Naive thymus-derived CD4-positive, alpha-beta T cell (primary cell): ENCODE measurements around the gene SMARCD1. TPM values are rescaled to one million over a fixed set of nuclear protein-coding genes. Genes with fewer than 3 reads are reported as not detected.
A peak's percentile ranks its signal among the peaks of the same experiment; 100 is the strongest.
"Not testable (repeated sequence)": the region's sequence is repeated elsewhere in the genome, so short reads cannot be mapped to it uniquely, and the experiment has no call there.

Source experiments
- ATAC-seq: fragments of 150-1000 bp; cut with Tn5 transposase; 2 replicates; pipeline ENCODE4 v1.10.0; 2021; ENCODE audit warnings: mild to moderate bottlenecking, moderate library complexity
- CTCF ChIA-PET: fragments of 350-600 bp; sonication (Branson Sonifier 250); formaldehyde crosslinking; loops from one replicate; lab custom pipeline; 2021; ENCODE audit warnings: antibody characterized with exemption; lab: Charles Lee
- POLR2A ChIA-PET: fragments of 350-600 bp; sonication (Branson Sonifier 250); formaldehyde crosslinking; loops from one replicate; lab custom pipeline; 2021; ENCODE audit warnings: antibody characterized with exemption, inconsistent platforms; lab: Charles Lee
- DNase-seq, 9 donors: peaks; one replicate each; pipeline versions ENCODE4 v3.0.0 to v3.0.0-alpha.2; 2020 to 2022; ENCODE audit warnings: mixed read lengths in 1 of 9
- H3K27ac ChIP-seq: one replicate; pipeline ENCODE4 v1.7.0; 2013; ENCODE audit warnings: mild to moderate bottlenecking, low read depth, low read length, moderate library complexity
- H3K27me3 ChIP-seq, 2 donors: one replicate each; pipeline ENCODE4 v1.7.0; 2013; ENCODE audit warnings: low read length in 2 of 2, mild to moderate bottlenecking in 2 of 2, moderate library complexity in 2 of 2; ENCODE audit not compliant: control insufficient read depth in 2 of 2, insufficient read depth in 2 of 2
- H3K36me3 ChIP-seq, 3 experiments: 1 replicate in 2 of 3; 2 replicates in 1 of 3; pipeline ENCODE4 v1.7.0; 2013; ENCODE audit warnings: low read length in 3 of 3, mild to moderate bottlenecking in 3 of 3, moderate library complexity in 1 of 3; ENCODE audit not compliant: insufficient read depth in 3 of 3, control insufficient read depth in 2 of 3
- H3K4me1 ChIP-seq, 2 donors: one replicate each; pipeline ENCODE4 v1.7.0; 2013; ENCODE audit warnings: low read length in 2 of 2, mild to moderate bottlenecking in 2 of 2, moderate library complexity in 1 of 2; ENCODE audit not compliant: control insufficient read depth in 2 of 2, insufficient read depth in 2 of 2
- H3K4me3 ChIP-seq: 2 replicates; pipeline ENCODE4 v1.7.0; 2013; ENCODE audit warnings: mild to moderate bottlenecking, low read length
- H3K9me3 ChIP-seq, 3 experiments: 1 replicate in 2 of 3; 2 replicates in 1 of 3; pipeline ENCODE4 v1.7.0; 2013; ENCODE audit warnings: low read length in 3 of 3; ENCODE audit not compliant: control insufficient read depth in 2 of 3
- H3K27ac Mint-ChIP-seq, 9 donors: one replicate each; pipeline ENCODE4 v1.8.0; 2020 to 2022; ENCODE audit warnings: mixed read lengths in 9 of 9, mild to moderate bottlenecking in 8 of 9, moderate library complexity in 5 of 9, inconsistent platforms in 2 of 9
- H3K27me3 Mint-ChIP-seq, 5 donors: one replicate each; pipeline ENCODE4 v1.8.0; 2021 to 2022; ENCODE audit warnings: mixed read lengths in 5 of 5, mild to moderate bottlenecking in 1 of 5
- H3K36me3 Mint-ChIP-seq, 5 donors: one replicate each; pipeline ENCODE4 v1.8.0; 2020 to 2022; ENCODE audit warnings: mixed read lengths in 5 of 5, mild to moderate bottlenecking in 3 of 5, inconsistent platforms in 1 of 5
- H3K4me1 Mint-ChIP-seq, 7 donors: one replicate each; pipeline ENCODE4 v1.8.0; 2020 to 2022; ENCODE audit warnings: mixed read lengths in 7 of 7, mild to moderate bottlenecking in 3 of 7, inconsistent platforms in 1 of 7
- H3K4me3 Mint-ChIP-seq, 10 donors: one replicate each; pipeline ENCODE4 v1.8.0; 2020 to 2022; ENCODE audit warnings: mild to moderate bottlenecking in 10 of 10, mixed read lengths in 10 of 10, moderate library complexity in 6 of 10, inconsistent platforms in 2 of 10
- H3K9me3 Mint-ChIP-seq, 11 donors: one replicate each; pipeline ENCODE4 v1.8.0; 2020 to 2022; ENCODE audit warnings: mixed read lengths in 11 of 11, mild to moderate bottlenecking in 4 of 11, inconsistent platforms in 1 of 11, moderate library complexity in 1 of 11
- intact Hi-C, 2 donors: fragments of 100-400 bp; cut with micrococcal nuclease; formaldehyde crosslinking; loops; one replicate each; pipeline ENCODE4 v1.15.1; 2023
- polyA plus RNA-seq, 2 donors: library from polyadenylated mRNA; unstranded; fragments of 300-500 nt; fragmentation: Illumina TruSeq; gene quantifications; one replicate each; pipeline ENCODE4 v1.2.3, GENCODE V29; 2021
- total RNA-seq, 6 experiments: library from RNA in 5 of 6; stranded (reverse) in 5 of 6; gene quantifications; 1 replicate in 5 of 6; 2 replicates in 1 of 6; pipeline ENCODE4 v1.2.3 and lab custom pipeline; 2021 to 2026

The SMARCD1 gene
- total and polyA plus RNA-seq, 7 experiments from 2014 or later = 9.5 to 88.5 (median 67.2) TPM

GRCh38 chr12:50079771-50080170, 5.4 kb upstream of the SMARCD1 start:
- Mint-ChIP-seq H3K4me1 (peaks cover 6 to 13% (median 8%) of the 10 kb centered on the region in 7 donors), H3K27me3 (no peaks in the 10 kb centered on the region), H3K9me3 (peaks cover 0 to 1% (median 0%) of the 10 kb centered on the region in 11 donors), H3K36me3 (no peaks in the 10 kb centered on the region), H3K27ac (peak overlapping the region in 1 of 9 donors; percentile 62), H3K4me3 (no peak overlapping the region)
- Histone ChIP-seq H3K4me1 (peaks cover 0 to 4% of the 10 kb centered on the region in 2 donors), H3K9me3 (no peaks in the 10 kb centered on the region), H3K36me3 (peaks cover 0 to 2% (median 0%) of the 10 kb centered on the region in 3 experiments), H3K27ac (no peak overlapping the region), H3K27me3 (no peaks in the 10 kb centered on the region), H3K4me3 (no peak overlapping the region)
- no peak for ATAC-seq
- ChIA-PET POLR2A (interaction anchor here (2.2 kb wide), 1 partner anchor 33 kb away, joined by 6 read pairs; the partner anchor contains the start of gene COX14), CTCF (no interaction called here)
- intact Hi-C loops = loop anchor here in 1 of 2 donors (10.0 kb wide), 2 partner anchors 455 to 1975 kb away; partner anchors contain the start of genes NR4A1 and PRPF40B
- no peak for DNase-seq

DNA sequence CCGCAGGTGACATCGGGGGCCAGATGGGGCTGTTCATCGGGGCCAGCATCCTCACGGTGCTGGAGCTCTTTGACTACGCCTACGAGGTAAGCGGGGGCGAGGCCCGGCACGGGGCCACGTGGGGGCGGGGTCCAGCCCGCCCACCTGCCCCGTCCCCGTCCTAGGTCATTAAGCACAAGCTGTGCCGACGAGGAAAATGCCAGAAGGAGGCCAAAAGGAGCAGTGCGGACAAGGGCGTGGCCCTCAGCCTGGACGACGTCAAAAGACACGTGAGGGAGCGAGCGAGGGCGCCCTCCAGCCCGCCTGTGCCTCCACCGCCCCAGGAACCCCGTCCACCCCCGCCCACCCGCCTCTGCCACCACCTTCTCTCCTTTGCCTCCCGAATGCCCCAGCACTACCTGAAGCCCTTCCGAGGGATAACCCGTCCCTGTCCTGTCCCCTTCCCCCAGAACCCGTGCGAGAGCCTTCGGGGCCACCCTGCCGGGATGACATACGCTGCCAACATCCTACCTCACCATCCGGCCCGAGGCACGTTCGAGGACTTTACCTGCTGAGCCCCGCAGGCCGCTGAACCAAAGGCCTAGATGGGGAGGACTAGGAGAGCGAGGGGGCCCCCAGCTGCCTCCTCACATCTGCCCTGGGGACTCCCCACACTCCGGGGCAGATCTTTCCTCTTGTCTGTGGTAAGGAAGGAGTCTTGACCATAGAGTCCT, 3.9 kb upstream of the SMARCD1 start:
- no peak overlapping the region for H3K27ac ChIP-seq
- peaks cover 0 to 1% (median 0%) of the 10 kb centered on the region in 11 donors for H3K9me3 Mint-ChIP-seq
- peak overlapping the region in 2 of 9 donors; percentile 59 to 80 for H3K27ac Mint-ChIP-seq
- POLR2A ChIA-PET = interaction anchor here (2.2 kb wide), 1 partner anchor 31 kb away, joined by 6 read pairs; the partner anchor contains the start of gene COX14
- CTCF ChIA-PET = no interaction called here
- intact Hi-C loops = loop anchor here in 1 of 2 donors (10.0 kb wide), 2 partner anchors 456 to 1974 kb away; partner anchors contain the start of genes NR4A1 and PRPF40B
- no peaks in the 10 kb centered on the region for H3K27me3 ChIP-seq
- H3K36me3 Mint-ChIP-seq = no peaks in the 10 kb centered on the region
- DNase-seq (no peak), ATAC-seq (no peak)
- peaks cover 0 to 5% of the 10 kb centered on the region in 2 donors for H3K4me1 ChIP-seq
- peaks cover 6 to 19% (median 17%) of the 10 kb centered on the region in 7 donors for H3K4me1 Mint-ChIP-seq
- peaks cover 0 to 8% (median 0%) of the 10 kb centered on the region in 3 experiments for H3K36me3 ChIP-seq
- H3K4me3 ChIP-seq = no peak overlapping the region
- no peaks in the 10 kb centered on the region for H3K27me3 Mint-ChIP-seq
- H3K4me3 Mint-ChIP-seq = peak overlapping the region in 1 of 10 donors; percentile 29
- H3K9me3 ChIP-seq = no peaks in the 10 kb centered on the region

DNA sequence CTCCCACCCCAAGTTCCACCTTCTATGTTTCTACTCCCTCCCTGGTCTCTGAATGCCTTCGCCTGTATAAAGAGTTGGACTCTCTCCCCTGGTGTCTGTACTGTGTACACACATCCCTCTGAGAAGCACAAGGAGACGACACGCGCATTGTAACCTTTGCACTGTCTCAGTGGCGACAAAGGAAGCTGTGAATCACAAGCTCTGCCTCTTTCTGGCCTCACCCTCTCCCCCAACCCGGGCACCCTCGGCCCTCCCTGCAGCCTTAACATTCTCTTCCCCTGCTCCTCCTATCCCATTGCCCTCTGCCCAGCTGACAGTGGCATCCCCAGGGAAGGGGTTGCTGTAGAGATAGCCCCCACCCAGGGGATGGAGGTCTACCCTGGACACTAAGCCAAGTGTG, 2.5 kb upstream of the SMARCD1 start:
- no peak for DNase-seq
- H3K4me3 ChIP-seq = no peak overlapping the region
- peaks cover 0 to 4% (median 0%) of the 10 kb centered on the region in 5 donors for H3K36me3 Mint-ChIP-seq
- peaks cover 6 to 32% (median 28%) of the 10 kb centered on the region in 7 donors for H3K4me1 Mint-ChIP-seq
- H3K9me3 Mint-ChIP-seq = peaks cover 0 to 1% (median 0%) of the 10 kb centered on the region in 11 donors
- ChIA-PET POLR2A (interaction anchor here (0.6 to 5.2 kb wide), 2 partner anchors 29 to 87 kb away, joined by 3 to 53 read pairs; partner anchors contain the start of gene COX14), CTCF (interaction anchor here (1.0 to 1.5 kb wide), 4 partner anchors 8 to 137 kb away, joined by 3 to 5 read pairs (median 4); partner anchors contain the start of gene COX14)
- H3K27ac ChIP-seq = peak overlapping the region; percentile 27
- no peaks in the 10 kb centered on the region for H3K27me3 ChIP-seq
- intact Hi-C loops = loop anchor here in 1 of 2 donors (10.0 kb wide), 2 partner anchors 458 to 1972 kb away; partner anchors contain the start of genes NR4A1 and PRPF40B
- peak overlapping the region in 1 of 10 donors; percentile 18 for H3K4me3 Mint-ChIP-seq
- H3K4me1 ChIP-seq = peaks cover 0 to 5% of the 10 kb centered on the region in 2 donors
- H3K27ac Mint-ChIP-seq = peak overlapping the region in 2 of 9 donors; percentile 33 to 71
- no peaks in the 10 kb centered on the region for H3K27me3 Mint-ChIP-seq
- ATAC-seq = no peak
- H3K36me3 ChIP-seq = peaks cover 0 to 21% (median 0%) of the 10 kb centered on the region in 3 experiments
- no peaks in the 10 kb centered on the region for H3K9me3 ChIP-seq

- peaks cover 0 to 5% (median under 1%) of the 10 kb centered on the region in 5 donors for H3K36me3 Mint-ChIP-seq
- peak overlapping the region; percentile 57 to 87 (median 82) for H3K4me3 Mint-ChIP-seq
- intact Hi-C loops = loop anchor here in 1 of 2 donors (10.0 kb wide), 2 partner anchors 458 to 1972 kb away; partner anchors contain the start of genes NR4A1 and PRPF40B
- H3K9me3 Mint-ChIP-seq = peaks cover 0 to 1% (median 0%) of the 10 kb centered on the region in 11 donors
- no peaks in the 10 kb centered on the region for H3K27me3 Mint-ChIP-seq
- peaks cover 0 to 5% of the 10 kb centered on the region in 2 donors for H3K4me1 ChIP-seq
- H3K4me1 Mint-ChIP-seq = peaks cover 6 to 39% (median 33%) of the 10 kb centered on the region in 7 donors
- POLR2A ChIA-PET = interaction anchor here (0.6 to 5.2 kb wide), 2 partner anchors 29 to 87 kb away, joined by 3 to 53 read pairs; partner anchors contain the start of gene COX14
- CTCF ChIA-PET = interaction anchor here (0.9 to 1.5 kb wide), 4 partner anchors 8 to 138 kb away, joined by 3 to 5 read pairs (median 4); partner anchors contain the start of gene COX14
- H3K4me3 ChIP-seq = no peak overlapping the region
- DNase-seq (no peak), ATAC-seq (no peak)
- peaks cover 0 to 23% (median 0%) of the 10 kb centered on the region in 3 experiments for H3K36me3 ChIP-seq
- peak overlapping the region; percentile 32 to 96 (median 89) for H3K27ac Mint-ChIP-seq
- no peaks in the 10 kb centered on the region for H3K27me3 ChIP-seq
- H3K27ac ChIP-seq = peak overlapping the region; percentile 27
- H3K9me3 ChIP-seq = no peaks in the 10 kb centered on the region
These were observed 1.8 kb upstream of the SMARCD1 start for GRCh38 chr12:50083301-50083700.

GRCh38 chr12:50084409-50084774, 750 bp upstream of the SMARCD1 start:
- H3K9me3 Mint-ChIP-seq = not testable (repeated sequence)

More at GRCh38 chr12:50084409-50084774, 750 bp upstream of the SMARCD1 start:
- ATAC-seq, DNase-seq, H3K9me3 ChIP-seq, H3K27me3 ChIP-seq, H3K4me1 ChIP-seq, H3K27me3 Mint-ChIP-seq, H3K36me3 Mint-ChIP-seq: not testable (repeated sequence)
- POLR2A ChIA-PET = interaction anchor here (0.6 to 5.2 kb wide), 13 partner anchors 9 to 379 kb away, joined by 3 to 53 read pairs (median 4); partner anchors contain the start of genes BCDIN3D, CERS5, COX14 and GPD1
- peak overlapping the region; percentile 82 for H3K4me3 ChIP-seq
- peak overlapping the region; percentile 87 to 98 (median 93) for H3K4me3 Mint-ChIP-seq
- CTCF ChIA-PET = interaction anchor here (0.6 to 2.9 kb wide), 13 partner anchors 14 to 954 kb away, joined by 3 to 29 read pairs (median 4); partner anchors contain the start of gene COX14
- peaks cover 7 to 32% (median 8%) of the 10 kb centered on the region in 3 experiments for H3K36me3 ChIP-seq
- peak overlapping the region; percentile 98 for H3K27ac ChIP-seq
- intact Hi-C loops = loop anchor here (2.0 to 10.0 kb wide), 3 partner anchors 316 to 1970 kb away; partner anchors contain the start of genes LARP4 (in 2 of the 2), NR4A1 (in 1 of the 2) and PRPF40B (in 1 of the 2)
- peak overlapping the region; percentile 93 to 99 (median 95) for H3K27ac Mint-ChIP-seq
- peaks cover 6 to 46% (median 40%) of the 10 kb centered on the region in 7 donors for H3K4me1 Mint-ChIP-seq
